ENCODE measurements around the gene KCNN4.
"Not testable (repeated sequence)": the region's sequence is repeated elsewhere in the genome, so short reads cannot be mapped to it uniquely, and the experiment has no call there.

The KCNN4 gene

DNA sequence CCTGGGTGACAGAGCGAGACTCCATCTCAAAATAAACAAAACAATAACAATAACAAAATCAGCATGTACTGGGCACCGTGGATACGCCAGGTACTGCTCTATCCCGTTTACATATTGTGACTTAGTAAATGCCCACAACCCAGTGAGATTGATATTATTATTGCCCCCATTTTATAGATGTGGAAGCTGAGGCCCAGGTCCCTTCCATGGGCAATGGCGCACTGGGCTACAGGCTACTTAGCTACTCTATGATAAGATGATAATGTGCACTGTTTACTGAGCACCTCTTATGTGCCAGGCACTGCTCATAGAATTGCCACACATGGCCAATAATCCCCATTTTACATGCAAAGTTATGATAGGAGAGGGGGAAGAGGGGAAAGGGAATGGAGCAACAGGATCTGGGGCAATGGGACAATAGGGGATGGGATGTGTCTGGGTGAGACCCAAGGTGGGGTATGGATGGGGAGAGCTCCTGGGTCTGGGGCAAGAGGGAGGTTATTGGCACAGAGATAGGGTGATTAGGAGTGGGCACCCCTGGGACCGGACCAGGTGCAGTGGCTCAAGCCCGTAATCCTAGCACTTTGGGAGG lies 5.4 kb downstream of the KCNN4 start:
- DNase-seq (ENCODE audit: low spot score) (no peak), FAIRE-seq (no peak)

GRCh38 chr19:43774940-43775258 lies 5.9 kb downstream of the KCNN4 start:
- DNase-seq (ENCODE audit: low spot score); FAIRE-seq: not testable (repeated sequence)

- FAIRE-seq: no peak
Measured at GRCh38 chr19:43774103-43774939, 6.5 kb downstream of the KCNN4 start.

DNA sequence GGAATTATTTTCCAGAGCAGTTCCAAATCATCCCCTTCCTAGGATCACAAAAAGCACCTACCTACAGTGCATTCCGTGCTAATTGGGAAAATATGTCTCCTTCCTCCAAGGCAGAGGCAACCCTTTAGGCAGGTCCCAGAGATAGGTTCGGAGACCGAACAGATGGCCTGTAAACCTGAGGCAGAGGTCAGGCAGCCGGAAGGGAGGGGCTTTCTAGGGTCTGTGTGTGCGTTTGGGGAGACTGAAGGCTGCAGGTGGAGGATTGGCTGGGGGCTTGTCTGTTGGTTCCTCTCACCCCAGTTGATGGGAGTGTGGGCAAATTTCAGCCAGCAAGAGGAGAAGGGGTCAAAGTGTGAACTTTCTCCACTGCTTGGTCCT lies 7.1 kb downstream of the KCNN4 start:
- no peak for FAIRE-seq

More at GRCh38 chr19:43774103-43774939, 6.5 kb downstream of the KCNN4 start:
- DNase-seq (ENCODE audit: low spot score): no peak

DNA sequence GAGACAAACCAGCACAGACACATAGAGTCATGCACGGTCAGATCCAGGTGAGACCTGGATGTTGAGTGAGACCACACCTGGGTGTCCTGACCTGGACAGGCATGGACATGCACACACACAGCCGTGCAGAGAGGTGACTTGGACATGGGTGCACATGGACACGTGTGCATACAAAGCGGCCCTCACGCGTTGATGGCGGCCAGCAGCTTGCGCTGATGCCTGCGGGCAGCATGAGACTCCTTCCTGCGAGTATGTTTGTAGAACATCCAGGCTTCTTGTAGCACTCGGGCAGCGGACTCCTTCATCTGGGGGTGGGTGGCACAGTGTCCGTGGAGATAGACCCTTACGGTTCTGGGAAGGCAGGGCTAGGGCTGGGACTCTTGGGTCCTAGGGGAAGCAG lies 11.5 kb downstream of the KCNN4 start:
- no peak for FAIRE-seq
- no peak for DNase-seq (ENCODE audit: low spot score)

More for the DNA sequence above, 7.1 kb downstream of the KCNN4 start:
- DNase-seq (ENCODE audit: low spot score): no peak

DNA sequence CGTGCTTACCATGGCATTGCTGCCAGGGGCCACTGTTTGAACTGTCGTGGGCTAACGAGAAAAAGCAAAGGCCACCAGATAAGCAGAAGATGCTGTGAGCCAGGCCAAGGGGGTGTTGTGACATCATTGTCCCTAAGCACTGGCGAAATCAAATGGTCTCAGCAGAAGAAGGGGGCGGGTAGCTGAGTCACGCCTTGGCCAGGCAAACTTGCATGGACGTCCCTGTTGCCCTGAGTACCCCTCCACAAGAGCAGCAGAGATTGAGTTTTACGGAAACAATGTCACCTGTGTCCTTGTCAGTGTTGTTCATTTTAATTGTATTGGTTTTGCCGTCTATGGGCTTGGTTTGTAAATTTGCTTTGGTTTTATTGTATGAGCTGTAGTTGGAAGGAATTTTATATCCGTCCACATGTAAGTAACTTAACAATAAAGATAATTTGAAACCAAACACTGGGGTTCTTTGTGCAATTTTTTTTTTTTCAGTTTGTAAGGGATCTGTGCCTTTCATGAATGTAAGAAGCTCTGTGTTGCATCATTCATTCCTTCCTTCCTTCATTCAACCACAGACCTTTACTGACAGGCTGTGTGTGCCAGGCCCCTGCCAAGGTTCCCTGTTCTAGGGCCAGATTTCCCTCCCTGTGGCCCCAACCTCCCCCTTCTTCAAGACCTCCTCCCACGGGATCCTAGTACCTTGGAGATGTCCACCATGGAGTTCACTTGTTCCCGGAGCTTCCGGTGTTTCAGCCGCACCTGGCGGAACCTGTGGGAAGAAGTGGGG lies 12.3 kb downstream of the KCNN4 start:
- no peak for FAIRE-seq
- DNase-seq (ENCODE audit: low spot score): no peak

GRCh38 chr19:43767818-43768217 lies 13.0 kb downstream of the KCNN4 start:
- FAIRE-seq (no peak), DNase-seq (ENCODE audit: low spot score) (no peak)

GRCh38 chr19:43767316-43767715 lies 13.5 kb downstream of the KCNN4 start:
- FAIRE-seq: no peak
- DNase-seq (ENCODE audit: low spot score): no peak

GRCh38 chr19:43766755-43767043 lies 14.1 kb downstream of the KCNN4 start:
- DNase-seq (ENCODE audit: low spot score): no peak
- FAIRE-seq: no peak

GRCh38 chr19:43765109-43765876 lies 15.5 kb downstream of the KCNN4 start:
- peak; percentile 90 for DNase-seq (ENCODE audit: low spot score)
- peak; percentile 93 for FAIRE-seq

- FAIRE-seq; DNase-seq (ENCODE audit: low spot score): not testable (repeated sequence)
Measured at GRCh38 chr19:43764684-43765083, 16.1 kb downstream of the KCNN4 start.

GRCh38 chr19:43763473-43763939 lies 17.3 kb downstream of the KCNN4 start:
- no peak for FAIRE-seq
- no peak for DNase-seq (ENCODE audit: low spot score)

DNA sequence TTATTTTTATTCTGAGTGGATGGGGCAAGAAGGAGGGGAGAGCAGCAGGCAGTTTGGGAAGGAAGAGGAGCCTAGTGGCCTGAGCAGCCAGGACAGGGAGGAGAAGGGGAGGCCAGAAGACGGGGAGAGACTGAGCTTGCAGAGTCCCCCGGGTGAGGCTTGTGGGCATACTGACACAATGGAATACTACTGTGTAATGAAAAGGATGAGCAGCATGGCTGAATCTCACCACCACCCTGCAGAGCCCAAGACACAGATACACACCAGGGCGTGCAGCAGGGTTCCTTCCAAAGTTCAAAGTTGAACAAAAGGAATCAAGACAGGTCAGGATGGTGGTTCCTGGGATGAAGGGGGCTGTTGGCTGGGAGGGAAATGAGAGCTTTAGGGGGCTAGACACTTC lies 18.0 kb downstream of the KCNN4 start:
- DNase-seq (ENCODE audit: low spot score) (no peak), FAIRE-seq (no peak)

- no peak for DNase-seq (ENCODE audit: low spot score)
- no peak for FAIRE-seq
Measured at GRCh38 chr19:43760941-43761340, 19.8 kb downstream of the KCNN4 start.

- FAIRE-seq (no peak), DNase-seq (ENCODE audit: low spot score) (no peak)
Measured at GRCh38 chr19:43759515-43759914, 21.3 kb downstream of the KCNN4 start.

DNA sequence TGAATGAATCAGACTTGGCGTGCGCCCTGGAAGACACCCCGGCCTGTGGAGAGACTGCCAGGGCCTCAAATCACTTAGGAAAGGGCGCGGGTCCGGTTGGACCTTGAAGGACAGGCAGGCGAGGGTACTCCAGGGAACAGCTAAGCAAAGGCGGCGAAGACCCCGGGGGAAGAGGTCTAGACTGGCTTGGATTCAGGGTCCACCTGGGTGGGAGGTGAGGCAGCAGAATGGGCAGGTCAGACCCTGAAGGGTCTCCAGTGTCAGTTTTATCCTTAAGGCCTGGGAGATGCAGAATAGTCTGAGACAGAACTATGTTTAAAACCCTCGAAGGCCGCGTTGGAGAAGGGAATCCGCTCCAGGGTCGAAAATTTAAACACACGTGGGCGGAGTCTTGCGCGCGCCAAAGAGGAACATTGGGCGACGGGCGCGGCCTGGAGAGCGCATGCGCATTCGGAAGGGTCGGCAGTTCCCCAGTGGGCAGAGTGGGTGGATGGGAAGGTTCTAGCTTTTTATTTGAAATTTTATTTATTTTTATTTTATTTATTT lies 25.4 kb downstream of the KCNN4 start:
- DNase-seq (ENCODE audit: low spot score) (peak; percentile 7), FAIRE-seq (no peak)

GRCh38 chr19:43754503-43755255 lies 26.1 kb downstream of the KCNN4 start, which contains the start of gene SMG9:
Gene SMG9 (minus strand): TSS chr19:43754962. CDS start chr19:43750741, 4,221 bp downstream.
- peak; percentile 61 for FAIRE-seq

GRCh38 chr19:43754253-43754502 lies 26.6 kb downstream of the KCNN4 start:
- FAIRE-seq (no peak), DNase-seq (ENCODE audit: low spot score) (no peak)

More at GRCh38 chr19:43754503-43755255, 26.1 kb downstream of the KCNN4 start, which contains the start of gene SMG9:
- DNase-seq (ENCODE audit: low spot score): peak; percentile 89

- FAIRE-seq (no peak), DNase-seq (ENCODE audit: low spot score) (no peak)
Measured at GRCh38 chr19:43752287-43752875, 28.4 kb downstream of the KCNN4 start.

Measured in RCC 7860 (cell line).